Measurements from ENCODE around the gene MESP2. TPM values are rescaled to one million over a fixed set of nuclear protein-coding genes. Genes with fewer than 3 reads are reported as not detected.
A peak's percentile ranks its signal among the peaks of the same experiment; 100 is the strongest.

Gene MESP2
- total RNA-seq, 2 experiments from 2014 or later = not detected

DNA sequence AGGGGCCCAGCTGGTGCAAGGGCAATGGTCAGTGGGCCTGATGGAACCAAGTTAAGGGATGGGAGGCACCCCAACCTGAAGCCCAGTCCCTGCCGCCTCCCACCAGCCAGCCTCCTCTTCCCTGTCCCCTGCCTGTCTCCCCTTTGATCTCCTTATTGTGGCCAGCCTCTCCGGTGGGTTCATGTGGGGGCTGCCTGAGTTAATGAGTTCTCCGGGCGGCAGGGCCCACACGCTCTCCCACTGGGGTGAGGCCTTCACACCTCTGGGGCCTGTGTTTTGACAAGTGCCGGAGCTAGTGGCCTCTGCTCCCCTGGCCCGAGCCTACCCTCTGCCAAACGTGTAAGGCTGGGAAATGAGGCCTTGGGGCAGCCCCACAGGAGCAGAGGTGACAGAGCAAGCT is 17.8 kb upstream of the MESP2 start:
- intact Hi-C loops (cut with micrococcal nuclease) = no loop called here
- no peak overlapping the region for H3K4me3 Mint-ChIP-seq
- no peak for DNase-seq
- CTCF ChIA-PET = interaction anchor here (7.8 kb wide), 1 partner anchor 118 kb away, joined by 163 read pairs; no protein-coding TSS in a partner anchor
- H3K27ac Mint-ChIP-seq = no peak overlapping the region
- POLR2A ChIA-PET = no interaction called here
- H3K36me3 Mint-ChIP-seq = no peaks in the 10 kb centered on the region
- no peaks in the 10 kb centered on the region for H3K9me3 Mint-ChIP-seq
- no peaks in the 10 kb centered on the region for H3K4me1 Mint-ChIP-seq (ENCODE audit: low read depth)
- peaks cover 5% of the 10 kb centered on the region for H3K27me3 Mint-ChIP-seq

DNA sequence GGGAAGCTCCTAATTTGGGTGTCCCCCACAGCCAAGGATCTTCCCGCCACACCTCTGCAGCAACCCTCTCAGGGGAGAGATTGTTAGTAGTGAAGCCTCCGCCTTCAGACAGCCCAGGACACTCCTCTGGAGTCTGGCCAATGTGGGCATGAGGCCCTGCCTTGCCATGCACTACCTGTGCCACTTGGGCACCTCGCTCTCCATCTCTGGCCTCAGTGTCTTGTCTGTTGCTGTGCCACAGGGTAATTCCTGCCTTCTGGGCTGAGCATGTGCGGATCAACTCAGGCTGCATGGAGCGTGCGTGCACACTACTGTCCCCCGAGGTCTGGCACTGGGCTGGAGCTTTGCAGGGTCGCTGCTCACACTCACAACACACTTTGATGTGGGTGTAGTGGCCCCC is 17.2 kb upstream of the MESP2 start:
- intact Hi-C loops (cut with micrococcal nuclease) = no loop called here

DNA sequence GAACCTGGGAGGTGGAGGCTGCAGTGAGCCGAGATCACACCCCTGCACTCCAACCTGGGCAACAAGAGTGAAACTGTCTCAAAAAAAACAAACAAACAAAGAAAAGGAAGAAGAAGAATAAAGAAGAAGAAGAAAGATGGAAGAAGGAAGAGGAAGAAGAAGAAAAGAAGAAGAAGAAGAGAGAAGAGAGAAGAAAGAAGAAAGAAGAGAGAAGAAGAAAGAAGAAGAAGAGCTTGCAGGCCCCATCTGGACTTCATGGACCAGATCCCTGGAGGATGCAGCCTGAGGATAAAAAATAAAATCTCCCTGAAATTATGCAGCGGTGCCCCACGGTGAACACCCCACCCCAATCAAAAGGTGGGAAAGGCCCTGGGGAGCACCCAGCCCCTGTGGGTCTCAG is 16.3 kb upstream of the MESP2 start:
- H3K27me3 Mint-ChIP-seq = peaks cover 5% of the 10 kb centered on the region
- no peak for DNase-seq
- H3K4me1 Mint-ChIP-seq (ENCODE audit: low read depth) = no peaks in the 10 kb centered on the region
- H3K4me3 Mint-ChIP-seq = no peak overlapping the region
- CTCF ChIA-PET = interaction anchor here (0.6 to 7.8 kb wide), 12 partner anchors 8 to 343 kb away, joined by 3 to 163 read pairs (median 11); partner anchors contain the start of genes IDH2 and MESP1
- no peak overlapping the region for H3K27ac Mint-ChIP-seq
- H3K36me3 Mint-ChIP-seq = no peaks in the 10 kb centered on the region
- H3K9me3 Mint-ChIP-seq = no peaks in the 10 kb centered on the region
- POLR2A ChIA-PET = no interaction called here
- intact Hi-C loops (cut with micrococcal nuclease) = loop anchor here (1.0 to 5.0 kb wide), 2 partner anchors 115 to 312 kb away; no protein-coding TSS in a partner anchor

More for the DNA sequence above, 17.2 kb upstream of the MESP2 start:
- no peaks in the 10 kb centered on the region for H3K9me3 Mint-ChIP-seq
- no peaks in the 10 kb centered on the region for H3K4me1 Mint-ChIP-seq (ENCODE audit: low read depth)
- H3K27ac Mint-ChIP-seq = no peak overlapping the region
- no peak overlapping the region for H3K4me3 Mint-ChIP-seq
- no peaks in the 10 kb centered on the region for H3K36me3 Mint-ChIP-seq
- DNase-seq = no peak
- ChIA-PET CTCF (interaction anchor here (3.4 to 7.8 kb wide), 3 partner anchors 8 to 118 kb away, joined by 19 to 163 read pairs (median 37); partner anchors contain the start of gene MESP1), POLR2A (no interaction called here)
- peaks cover 5% of the 10 kb centered on the region for H3K27me3 Mint-ChIP-seq

DNA sequence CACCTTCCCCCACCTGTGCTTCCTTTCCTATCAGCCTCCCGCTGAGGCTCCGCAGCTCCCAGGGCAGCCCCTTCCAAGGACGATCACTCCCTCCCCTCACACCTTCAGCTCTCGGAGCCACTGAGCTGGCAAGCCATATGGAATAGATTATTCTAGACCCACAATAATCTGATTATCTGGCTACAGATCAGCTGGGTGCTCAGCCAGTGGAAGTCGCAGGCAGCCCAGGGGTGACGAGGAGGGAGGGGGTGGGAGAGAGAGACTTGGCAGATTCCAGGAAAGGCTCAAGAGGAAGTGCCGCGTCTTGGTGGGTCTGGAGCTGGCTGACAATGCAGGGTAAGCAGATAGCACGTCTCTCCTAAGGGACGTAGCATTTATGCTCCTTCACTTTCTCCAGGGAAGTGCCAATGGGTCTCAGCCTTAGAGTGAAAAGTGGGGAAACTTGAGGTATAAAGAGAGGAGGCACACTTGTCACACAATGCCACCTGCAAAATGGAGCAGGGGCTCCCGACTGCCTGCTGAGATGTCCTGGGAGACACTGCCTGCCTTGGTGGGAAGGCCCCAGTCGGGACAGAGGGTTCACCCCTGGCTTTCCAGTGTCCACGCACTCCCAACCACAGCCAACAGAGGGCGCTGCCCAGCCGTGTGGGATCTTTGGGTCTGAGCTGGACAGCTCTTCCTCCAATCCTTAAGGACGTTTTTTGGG is 15.7 kb upstream of the MESP2 start:
- no peak overlapping the region for H3K27ac Mint-ChIP-seq
- intact Hi-C loops (cut with micrococcal nuclease) = loop anchor here (1.0 to 5.0 kb wide), 2 partner anchors 115 to 312 kb away; no protein-coding TSS in a partner anchor
- H3K36me3 Mint-ChIP-seq = no peaks in the 10 kb centered on the region
- ChIA-PET POLR2A (interaction anchor here (1.1 kb wide), 1 partner anchor 21 kb away, joined by 4 read pairs; no protein-coding TSS in a partner anchor), CTCF (interaction anchor here (0.5 to 7.8 kb wide), 43 partner anchors 9 to 1510 kb away, joined by 3 to 163 read pairs (median 4); partner anchors contain the start of genes ANPEP, IDH2 and MESP1)
- peaks cover 5% of the 10 kb centered on the region for H3K27me3 Mint-ChIP-seq
- no peaks in the 10 kb centered on the region for H3K9me3 Mint-ChIP-seq
- H3K4me3 Mint-ChIP-seq = no peak overlapping the region
- peak; percentile 86 for DNase-seq
- H3K4me1 Mint-ChIP-seq (ENCODE audit: low read depth) = no peaks in the 10 kb centered on the region

DNA sequence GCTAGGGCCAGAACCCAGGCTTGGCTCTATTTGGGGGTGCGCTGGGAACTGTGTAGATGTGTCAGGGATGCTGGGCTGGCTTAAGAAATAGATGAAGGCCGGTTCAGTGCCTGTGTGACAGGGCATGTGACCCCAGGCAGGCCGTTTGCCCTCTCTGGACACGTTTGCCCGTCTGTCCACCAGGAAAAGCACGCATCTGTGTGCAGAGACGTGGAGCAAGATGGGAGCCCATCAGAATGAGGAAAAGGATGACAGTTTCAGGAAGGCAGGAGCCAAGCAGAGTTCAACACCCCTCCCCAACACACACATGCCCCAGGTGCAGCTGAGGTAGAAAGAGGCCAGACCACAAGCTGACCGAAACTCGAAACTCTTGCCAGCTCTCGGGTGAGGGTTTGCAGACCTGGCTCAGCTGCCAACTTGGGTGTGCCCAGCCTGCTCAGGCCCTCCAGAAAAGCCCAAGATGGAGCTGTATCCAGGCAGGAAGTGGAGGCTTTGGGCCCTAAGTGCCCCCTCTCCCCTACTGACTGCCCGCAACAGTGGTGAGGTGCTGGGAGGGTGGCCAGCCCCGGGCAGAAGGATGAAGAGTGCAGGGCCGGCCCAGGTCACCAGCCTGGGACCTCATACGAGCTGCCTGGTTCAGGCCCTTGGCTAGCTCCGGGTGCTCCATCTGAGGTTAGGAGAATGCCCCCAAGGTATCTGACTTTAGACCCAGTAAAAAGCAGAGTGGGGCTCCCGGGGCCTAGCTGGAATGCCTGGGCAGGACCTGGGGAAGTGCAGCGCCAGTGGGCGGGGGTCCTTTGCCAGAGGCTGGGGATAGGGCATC is 14.9 kb upstream of the MESP2 start:
- no peak for DNase-seq
- no peak overlapping the region for H3K4me3 Mint-ChIP-seq
- CTCF ChIA-PET = interaction anchor here (0.5 to 7.8 kb wide), 43 partner anchors 10 to 1509 kb away, joined by 3 to 163 read pairs (median 4); partner anchors contain the start of genes ANPEP, IDH2 and MESP1
- no peaks in the 10 kb centered on the region for H3K27me3 Mint-ChIP-seq
- H3K4me1 Mint-ChIP-seq (ENCODE audit: low read depth) = no peaks in the 10 kb centered on the region
- POLR2A ChIA-PET = interaction anchor here (1.1 kb wide), 1 partner anchor 20 kb away, joined by 4 read pairs; no protein-coding TSS in a partner anchor
- H3K27ac Mint-ChIP-seq = no peak overlapping the region
- intact Hi-C loops (cut with micrococcal nuclease) = loop anchor here (5.0 kb wide), 1 partner anchor 311 kb away; no protein-coding TSS in a partner anchor
- H3K9me3 Mint-ChIP-seq = no peaks in the 10 kb centered on the region
- H3K36me3 Mint-ChIP-seq = no peaks in the 10 kb centered on the region

DNA sequence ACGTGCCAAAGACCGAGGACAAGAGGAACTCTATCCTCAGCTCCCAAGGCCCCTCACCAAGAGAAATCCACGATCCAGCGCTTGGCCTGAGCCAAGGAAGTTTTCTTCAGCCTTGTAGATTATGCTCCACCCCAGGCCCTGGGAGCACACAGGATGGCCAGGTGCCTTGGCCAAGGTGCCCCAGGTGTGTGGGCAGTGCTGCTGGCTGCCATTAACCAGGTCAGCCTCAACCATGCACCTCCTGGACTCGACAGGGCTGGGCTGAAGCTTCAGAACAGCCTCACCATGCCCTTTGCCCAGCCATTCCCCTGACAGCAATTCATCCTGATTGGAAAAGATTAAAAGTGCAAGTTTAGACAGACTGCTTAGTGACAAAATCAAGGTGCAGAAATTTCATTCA is 14.2 kb upstream of the MESP2 start:
- ChIA-PET POLR2A (interaction anchor here (1.1 kb wide), 1 partner anchor 19 kb away, joined by 4 read pairs; no protein-coding TSS in a partner anchor), CTCF (interaction anchor here (0.6 to 7.8 kb wide), 22 partner anchors 9 to 1390 kb away, joined by 3 to 163 read pairs (median 4); partner anchors contain the start of genes ANPEP and MESP1)
- no peak for DNase-seq
- intact Hi-C loops (cut with micrococcal nuclease) = loop anchor here (5.0 kb wide), 1 partner anchor 310 kb away; no protein-coding TSS in a partner anchor
- Mint-ChIP-seq H3K4me3 (no peak overlapping the region), H3K4me1 (ENCODE audit: low read depth) (no peaks in the 10 kb centered on the region), H3K9me3 (no peaks in the 10 kb centered on the region), H3K27ac (no peak overlapping the region), H3K36me3 (no peaks in the 10 kb centered on the region), H3K27me3 (no peaks in the 10 kb centered on the region)

DNA sequence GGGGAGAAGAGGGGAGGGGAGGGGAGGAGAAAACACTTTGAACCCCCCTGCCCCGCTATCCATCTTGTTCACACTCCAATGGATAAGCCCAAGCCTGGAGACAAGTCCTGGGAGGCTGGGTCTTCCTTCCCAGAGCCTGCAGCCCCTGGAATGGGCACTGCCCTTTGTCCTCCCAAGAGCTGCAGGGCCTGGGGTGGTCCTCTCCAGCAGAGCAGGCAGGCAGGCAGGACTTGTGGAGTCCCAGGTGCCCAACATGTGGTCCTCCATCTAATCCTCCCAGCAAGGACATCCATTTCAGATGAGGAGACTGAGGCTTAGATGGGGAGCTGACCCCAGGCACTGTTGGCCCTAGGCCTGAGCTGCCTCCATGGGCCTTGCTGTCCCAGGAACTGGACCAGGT is 10.4 kb upstream of the MESP2 start:
- no peaks in the 10 kb centered on the region for H3K36me3 Mint-ChIP-seq
- no peaks in the 10 kb centered on the region for H3K4me1 Mint-ChIP-seq (ENCODE audit: low read depth)
- CTCF ChIA-PET = no interaction called here
- no peak overlapping the region for H3K27ac Mint-ChIP-seq
- no peaks in the 10 kb centered on the region for H3K27me3 Mint-ChIP-seq
- no peak overlapping the region for H3K4me3 Mint-ChIP-seq
- POLR2A ChIA-PET = no interaction called here
- DNase-seq = no peak
- intact Hi-C loops (cut with micrococcal nuclease) = no loop called here
- H3K9me3 Mint-ChIP-seq = no peaks in the 10 kb centered on the region

DNA sequence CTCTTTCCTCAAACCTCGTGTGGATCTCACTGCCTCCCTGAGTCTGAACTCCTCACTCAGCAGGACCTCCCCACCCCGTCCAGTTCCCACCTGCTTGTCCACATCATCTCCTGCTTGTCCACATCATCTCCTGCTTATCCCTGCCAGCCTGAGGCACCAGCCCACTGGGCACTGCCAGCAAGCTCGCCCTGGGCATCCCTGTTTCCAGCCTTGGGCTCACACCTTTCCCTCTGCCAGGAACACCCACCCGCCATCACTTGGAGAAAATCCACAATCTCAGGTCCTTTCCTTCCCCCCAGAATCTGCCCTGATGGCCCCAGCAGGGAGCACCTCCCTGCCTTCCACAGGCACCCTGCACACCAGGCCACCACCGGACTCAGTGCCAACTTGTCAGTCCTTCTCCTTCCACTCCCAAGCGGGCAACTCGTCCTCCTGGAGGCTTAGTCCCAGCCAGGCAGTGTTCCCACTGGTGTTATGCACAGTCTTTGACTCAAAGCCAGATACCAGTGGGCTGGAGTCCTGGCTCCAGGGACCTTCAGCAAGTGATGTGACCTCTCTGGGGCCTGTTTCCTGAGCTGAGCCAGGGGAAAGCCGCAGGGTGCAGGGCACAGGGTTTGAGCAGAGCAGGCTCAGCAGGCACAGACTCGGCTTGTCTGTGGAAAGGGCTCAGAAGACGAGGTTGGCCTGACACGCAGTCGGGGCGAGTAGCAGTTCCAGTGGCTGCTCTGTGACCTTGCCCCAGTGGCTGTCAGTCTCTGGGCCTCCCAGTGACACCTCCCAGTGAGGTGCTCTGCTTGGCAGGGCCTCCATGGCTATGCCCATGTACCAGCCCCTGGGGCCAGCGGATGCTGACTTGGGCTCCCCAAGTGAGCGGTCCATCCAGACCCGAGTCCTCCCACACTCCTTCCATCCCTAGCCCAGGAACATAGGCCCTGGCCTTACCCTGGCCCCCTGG is 9.5 kb upstream of the MESP2 start:
- H3K4me3 Mint-ChIP-seq = no peak overlapping the region
- H3K27ac Mint-ChIP-seq = no peak overlapping the region
- intact Hi-C loops (cut with micrococcal nuclease) = no loop called here
- CTCF ChIA-PET = no interaction called here
- no peaks in the 10 kb centered on the region for H3K36me3 Mint-ChIP-seq
- H3K27me3 Mint-ChIP-seq = no peaks in the 10 kb centered on the region
- DNase-seq = no peak
- no peaks in the 10 kb centered on the region for H3K4me1 Mint-ChIP-seq (ENCODE audit: low read depth)
- POLR2A ChIA-PET = no interaction called here
- H3K9me3 Mint-ChIP-seq = no peaks in the 10 kb centered on the region

DNA sequence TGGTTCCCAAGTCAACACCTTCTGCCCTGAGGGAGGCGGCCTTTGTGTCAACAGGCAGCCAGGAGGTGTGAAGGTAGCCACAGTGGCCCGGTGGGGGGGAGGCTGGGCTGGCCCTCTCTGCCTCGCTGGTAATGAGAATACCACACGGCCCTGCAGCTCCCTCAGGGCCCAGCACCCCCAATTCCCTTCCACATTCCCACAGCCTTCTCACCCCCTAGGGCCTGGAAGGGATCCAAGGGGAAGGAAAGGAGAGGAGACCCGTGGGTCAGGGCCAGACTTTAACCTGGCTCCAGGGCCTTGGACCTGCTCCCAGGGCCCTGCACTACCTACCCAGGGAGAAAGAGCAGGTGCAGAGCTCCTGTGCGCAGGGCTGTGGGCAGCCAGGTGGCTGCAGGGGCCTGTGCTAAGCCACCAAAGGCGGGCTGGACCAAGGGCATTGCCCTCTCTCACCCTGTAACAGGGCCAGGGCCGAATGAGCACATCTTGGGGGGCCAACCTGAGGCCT is 8.7 kb upstream of the MESP2 start:
- Mint-ChIP-seq H3K4me1 (ENCODE audit: low read depth) (no peaks in the 10 kb centered on the region), H3K36me3 (no peaks in the 10 kb centered on the region), H3K9me3 (no peaks in the 10 kb centered on the region), H3K27ac (no peak overlapping the region), H3K4me3 (no peak overlapping the region), H3K27me3 (no peaks in the 10 kb centered on the region)
- ChIA-PET POLR2A (no interaction called here), CTCF (no interaction called here)
- intact Hi-C loops (cut with micrococcal nuclease) = no loop called here
- no peak for DNase-seq

DNA sequence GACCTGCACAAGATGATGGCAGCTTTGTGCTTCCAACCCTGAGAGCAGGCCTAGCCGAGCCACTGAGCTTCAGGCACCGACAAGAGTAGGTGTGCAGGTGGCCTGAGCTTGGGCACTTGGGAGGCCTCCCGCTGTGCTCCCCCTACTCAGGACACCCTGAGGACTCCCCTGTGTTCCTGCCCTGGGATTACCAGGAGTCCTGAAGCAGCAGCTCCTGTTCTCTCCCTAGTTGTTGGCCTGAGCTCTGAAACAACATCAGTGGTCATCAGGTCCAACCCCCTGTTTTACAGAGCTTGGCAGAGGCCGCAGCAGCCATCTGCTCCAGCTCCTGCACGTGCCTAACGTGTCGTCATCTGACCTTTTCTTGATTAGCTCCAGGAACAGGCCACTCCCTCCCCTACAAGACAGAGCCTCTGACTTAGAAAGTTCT is 8.0 kb upstream of the MESP2 start:
- ChIA-PET POLR2A (no interaction called here), CTCF (interaction anchor here (1.4 to 1.5 kb wide), 2 partner anchors 13 to 107 kb away, joined by 3 read pairs; no protein-coding TSS in a partner anchor)
- intact Hi-C loops (cut with micrococcal nuclease) = no loop called here
- Mint-ChIP-seq H3K27ac (no peak overlapping the region), H3K4me3 (no peak overlapping the region), H3K9me3 (no peaks in the 10 kb centered on the region), H3K4me1 (ENCODE audit: low read depth) (no peaks in the 10 kb centered on the region), H3K27me3 (no peaks in the 10 kb centered on the region), H3K36me3 (no peaks in the 10 kb centered on the region)
- no peak for DNase-seq

DNA sequence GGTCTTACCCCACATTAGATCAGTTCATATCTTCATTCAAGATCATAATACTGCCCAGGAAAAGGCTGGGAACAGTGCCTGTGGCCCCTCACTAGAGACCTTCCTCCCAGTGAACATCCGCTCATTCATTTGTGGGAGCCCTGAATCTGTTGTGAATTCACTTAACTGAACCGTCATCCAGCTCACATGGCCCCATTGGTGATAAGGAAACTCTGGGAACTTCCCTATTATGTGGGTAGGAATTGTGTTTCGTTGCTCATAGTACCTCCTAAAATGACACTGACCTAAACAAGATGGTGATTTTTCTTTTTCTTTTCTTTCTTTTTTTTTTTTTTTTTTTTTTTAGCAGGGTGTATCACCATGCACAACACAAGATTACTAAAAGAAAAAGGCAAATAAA is 6.8 kb upstream of the MESP2 start:
- Mint-ChIP-seq H3K4me1 (ENCODE audit: low read depth) (no peaks in the 10 kb centered on the region), H3K27ac (no peak overlapping the region), H3K9me3 (no peaks in the 10 kb centered on the region), H3K4me3 (no peak overlapping the region), H3K36me3 (no peaks in the 10 kb centered on the region), H3K27me3 (no peaks in the 10 kb centered on the region)
- intact Hi-C loops (cut with micrococcal nuclease) = no loop called here
- ChIA-PET POLR2A (no interaction called here), CTCF (interaction anchor here (1.4 to 1.5 kb wide), 2 partner anchors 12 to 106 kb away, joined by 3 read pairs; no protein-coding TSS in a partner anchor)
- no peak for DNase-seq

Data from activated CD4-positive, alpha-beta memory T cell treated with anti-CD3 and anti-CD28 coated beads for 36 hours (primary cell).